B cell (primary cell): ENCODE measurements around the gene CES1. TPM values are rescaled to one million over a fixed set of nuclear protein-coding genes. Genes with fewer than 3 reads are reported as not detected.

Experiments used
- ATAC-seq: fragments of 200-7000 bp; cut with Tn5 transposase; one replicate; pipeline ENCODE4 v1.10.0; 2021; ENCODE audit warnings: low read depth, mild to moderate bottlenecking, moderate number of reproducible peaks, moderate library complexity
- CTCF ChIA-PET: fragments of 350-600 bp; sonication (Branson Sonifier 250); formaldehyde crosslinking; loops from one replicate; lab custom pipeline; 2021; ENCODE audit warnings: antibody characterized with exemption, inconsistent platforms; lab: Charles Lee
- POLR2A ChIA-PET: fragments of 350-600 bp; sonication (Branson Sonifier 250); formaldehyde crosslinking; loops from one replicate; lab custom pipeline; 2021; ENCODE audit warnings: antibody characterized with exemption; lab: Charles Lee
- DNase-seq: peaks from one replicate; pipeline ENCODE4 v3.0.0; 2013
- H2AFZ ChIP-seq: 2 replicates; pipeline ENCODE4 v1.6.1; 2012; ENCODE audit warnings: mild to moderate bottlenecking, low read depth, low read length; ENCODE audit not compliant: insufficient read depth, poor library complexity, severe bottlenecking
- H3K27ac ChIP-seq, 2 donors: 1 replicate in 1 of 2; 2 replicates in 1 of 2; pipeline ENCODE4 v1.5.1; 2012 to 2013; ENCODE audit warnings: low read length in 2 of 2, mild to moderate bottlenecking in 2 of 2, moderate library complexity in 1 of 2
- H3K27me3 ChIP-seq, 4 experiments: fragments of 200-600 bp in 1 of 4; sonication (generic) in 1 of 4; replicated peaks in 1 of 4; 1 replicate in 2 of 4; 2 replicates in 2 of 4; pipeline versions ENCODE4 v1.6.1 to v1.7.0; 2013 to 2016; ENCODE audit warnings: low read length in 3 of 4, mild to moderate bottlenecking in 2 of 4, mixed read lengths in 1 of 4, moderate library complexity in 1 of 4; ENCODE audit not compliant: insufficient read depth in 4 of 4, control insufficient read depth in 3 of 4; ENCODE audit errors: control extremely low read depth in 1 of 4
- H3K36me3 ChIP-seq, 2 experiments: replicated peaks in 1 of 2; 1 replicate in 1 of 2; 2 replicates in 1 of 2; pipeline versions ENCODE4 v1.6.1 to v1.7.1; 2013; ENCODE audit warnings: low read length in 1 of 2; ENCODE audit not compliant: insufficient read depth in 2 of 2, control insufficient read depth in 1 of 2; ENCODE audit errors: control extremely low read depth in 1 of 2, extremely low read depth in 1 of 2
- H3K4me1 ChIP-seq, 2 donors: fragments of 200-600 bp in 1 of 2; sonication (generic) in 1 of 2; 1 replicate in 1 of 2; 2 replicates in 1 of 2; pipeline versions ENCODE4 v1.5.1 to v1.6.1; 2013 to 2017; ENCODE audit warnings: low read length in 2 of 2; ENCODE audit not compliant: control insufficient read depth in 2 of 2, insufficient read depth in 2 of 2
- H3K4me2 ChIP-seq: replicated peaks from 2 replicates; pipeline ENCODE3; 2012; ENCODE audit warnings: mild to moderate bottlenecking, low read depth, low read length; ENCODE audit not compliant: poor library complexity, severe bottlenecking
- H3K4me3 ChIP-seq, 5 experiments: fragments of 200-600 bp in 1 of 5; sonication (generic) in 1 of 5; 1 replicate in 3 of 5; 2 replicates in 2 of 5; pipeline versions ENCODE4 v1.5.1 to v1.7.0; 2011 to 2016; ENCODE audit warnings: low read length in 4 of 5, mild to moderate bottlenecking in 4 of 5, low read depth in 2 of 5, control low read depth in 1 of 5, moderate library complexity in 1 of 5; ENCODE audit not compliant: insufficient read depth in 1 of 5; ENCODE audit errors: control extremely low read depth in 1 of 5, extremely low read depth in 1 of 5
- H3K79me2 ChIP-seq: fragments of 200-600 bp; sonication (generic); one replicate; pipeline ENCODE4 v1.6.0; 2016; ENCODE audit warnings: low read length; ENCODE audit not compliant: control insufficient read depth, insufficient read depth
- H3K9ac ChIP-seq: fragments of 200-600 bp; sonication (generic); 2 replicates; pipeline ENCODE4 v1.6.1; 2017; ENCODE audit warnings: mild to moderate bottlenecking, low read length, moderate library complexity
- H3K9me3 ChIP-seq, 3 donors: one replicate each; pipeline versions ENCODE4 v1.6.1 to v1.7.1; 2013; ENCODE audit warnings: low read length in 2 of 3; ENCODE audit not compliant: control insufficient read depth in 2 of 3, insufficient read depth in 1 of 3; ENCODE audit errors: control extremely low read depth in 1 of 3
- H4K20me1 ChIP-seq: 2 replicates; pipeline ENCODE4 v1.6.0; 2012; ENCODE audit warnings: mild to moderate bottlenecking, low read length; ENCODE audit not compliant: insufficient read depth, control insufficient read depth, poor library complexity, severe bottlenecking
- H3K27ac Mint-ChIP-seq: one replicate; pipeline ENCODE4 v1.8.0; 2021; ENCODE audit warnings: mixed read lengths
- H3K27me3 Mint-ChIP-seq: one replicate; pipeline ENCODE4 v1.8.0; 2021; ENCODE audit warnings: mixed read lengths
- H3K4me1 Mint-ChIP-seq: one replicate; pipeline ENCODE4 v1.8.0; 2021; ENCODE audit warnings: mixed read lengths
- H3K4me3 Mint-ChIP-seq: one replicate; pipeline ENCODE4 v1.8.0; 2021; ENCODE audit warnings: mixed read lengths
- H3K9me3 Mint-ChIP-seq: one replicate; pipeline ENCODE4 v1.8.0; 2022; ENCODE audit warnings: mixed read lengths; ENCODE audit not compliant: insufficient read depth
- EZH2 ChIP-seq: IDR thresholded peaks from 2 replicates; pipeline ENCODE4 v1.6.1; 2012; ENCODE audit warnings: borderline replicate concordance, low read depth, mild to moderate bottlenecking, moderate library complexity, low read length; ENCODE audit not compliant: insufficient read depth, poor library complexity, severe bottlenecking
- WGBS: methylation state at CpG from one replicate; pipeline ENCODE4 v1.1.5; 2013; ENCODE audit warnings: missing lambda C conversion rate; ENCODE audit not compliant: insufficient coverage; 5-methylcytosine and 5-hydroxymethylcytosine counted together
- intact Hi-C: fragments of 100-400 bp; cut with micrococcal nuclease; formaldehyde crosslinking; loops from one replicate; pipeline ENCODE4 v1.10.0; 2022
- polyA plus RNA-seq: library from polyadenylated mRNA; depleted of rRNA; stranded (reverse); fragments of >200 nt; gene quantifications from 2 replicates; pipeline ENCODE4 v1.2.3, GENCODE V29; 2012
- total RNA-seq, 2 donors: library from RNA; stranded (reverse); fragments of 120-200 nt in 1 of 2; gene quantifications; 1 replicate in 1 of 2; 2 replicates in 1 of 2; pipeline versions ENCODE4 v1.2.3 to v1.2.4, GENCODE V29; 2013 to 2022
- TF ChIP-seq, protein P1 (sequence below): fragments of 200-600 bp; IDR thresholded peaks from one replicate; pipeline ENCODE4 v1.8.0; 2022; ENCODE audit warnings: antibody characterized with exemption, mild to moderate bottlenecking

The CES1 gene
- total and polyA plus RNA-seq, 2 donors (not counting 1 experiment from before 2014, with no cell fraction given) = 0.37 to 1.2 TPM

DNA sequence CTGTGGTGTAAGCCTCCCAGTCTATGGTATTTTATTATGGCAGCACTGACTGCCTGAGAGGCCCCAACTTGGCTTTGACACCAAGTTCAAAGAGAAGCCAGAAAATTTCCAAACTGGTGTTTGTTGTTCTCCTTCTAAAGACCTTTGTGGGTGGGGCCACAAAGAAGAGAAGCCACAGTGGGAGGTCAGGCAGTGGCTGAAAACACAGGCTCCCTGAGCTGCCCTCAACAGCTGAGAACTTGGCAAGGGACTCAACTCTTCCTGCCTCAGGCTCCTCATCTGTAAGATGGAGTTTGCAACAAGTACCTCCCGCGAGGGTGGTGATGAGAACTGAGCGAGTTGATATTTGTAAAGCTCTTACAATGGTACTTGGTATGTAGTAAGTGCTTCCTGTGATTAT, 24.1 kb upstream of the CES1 start:
- ChIA-PET CTCF (no interaction called here), POLR2A (no interaction called here)
- H3K27ac Mint-ChIP-seq = no peak overlapping the region
- Histone ChIP-seq H3K27ac (no peak overlapping the region), H3K36me3 (no peaks in the 10 kb centered on the region), H3K9ac (no peak overlapping the region), H3K9me3 (no peaks in the 10 kb centered on the region), H3K79me2 (no peaks in the 10 kb centered on the region), H3K4me1 (no peaks in the 10 kb centered on the region), H3K27me3 (no peaks in the 10 kb centered on the region), H2AFZ (no peak overlapping the region), H4K20me1 (no peaks in the 10 kb centered on the region), H3K4me2 (no peak overlapping the region), H3K4me3 (no peak overlapping the region)
- no peak for ATAC-seq
- H3K4me1 Mint-ChIP-seq = no peaks in the 10 kb centered on the region
- DNase-seq = no peak
- H3K9me3 Mint-ChIP-seq = no peaks in the 10 kb centered on the region
- intact Hi-C loops = no loop called here
- WGBS = 80% methylated on average over 1 of the region's 3 CpGs
- TF ChIP-seq, protein P1, sequence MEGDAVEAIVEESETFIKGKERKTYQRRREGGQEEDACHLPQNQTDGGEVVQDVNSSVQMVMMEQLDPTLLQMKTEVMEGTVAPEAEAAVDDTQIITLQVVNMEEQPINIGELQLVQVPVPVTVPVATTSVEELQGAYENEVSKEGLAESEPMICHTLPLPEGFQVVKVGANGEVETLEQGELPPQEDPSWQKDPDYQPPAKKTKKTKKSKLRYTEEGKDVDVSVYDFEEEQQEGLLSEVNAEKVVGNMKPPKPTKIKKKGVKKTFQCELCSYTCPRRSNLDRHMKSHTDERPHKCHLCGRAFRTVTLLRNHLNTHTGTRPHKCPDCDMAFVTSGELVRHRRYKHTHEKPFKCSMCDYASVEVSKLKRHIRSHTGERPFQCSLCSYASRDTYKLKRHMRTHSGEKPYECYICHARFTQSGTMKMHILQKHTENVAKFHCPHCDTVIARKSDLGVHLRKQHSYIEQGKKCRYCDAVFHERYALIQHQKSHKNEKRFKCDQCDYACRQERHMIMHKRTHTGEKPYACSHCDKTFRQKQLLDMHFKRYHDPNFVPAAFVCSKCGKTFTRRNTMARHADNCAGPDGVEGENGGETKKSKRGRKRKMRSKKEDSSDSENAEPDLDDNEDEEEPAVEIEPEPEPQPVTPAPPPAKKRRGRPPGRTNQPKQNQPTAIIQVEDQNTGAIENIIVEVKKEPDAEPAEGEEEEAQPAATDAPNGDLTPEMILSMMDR = no peak
- TF ChIP-seq EZH2 = no peak
- no peak overlapping the region for H3K4me3 Mint-ChIP-seq
- H3K27me3 Mint-ChIP-seq = peaks cover 15% of the 10 kb centered on the region

DNA sequence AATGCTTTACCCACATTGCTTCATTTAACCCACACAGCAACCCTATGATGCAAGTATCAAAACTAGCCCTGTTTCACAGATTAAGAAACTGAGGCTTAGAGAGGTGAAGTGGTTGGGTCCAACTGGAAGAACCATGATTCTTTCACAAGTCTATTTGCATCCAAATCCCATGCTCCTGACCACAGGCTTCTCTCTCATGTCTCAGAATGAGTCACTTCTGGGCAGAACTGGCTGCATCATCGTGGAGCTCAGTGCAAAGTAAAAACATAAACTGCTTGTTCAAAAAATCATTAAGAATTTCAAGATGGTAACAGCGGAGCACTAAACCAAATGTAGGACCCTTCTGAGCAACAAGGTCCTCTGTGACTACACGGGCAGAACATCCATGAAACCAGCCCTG, 20.2 kb upstream of the CES1 start:
- H3K4me3 Mint-ChIP-seq = no peak overlapping the region
- ChIA-PET CTCF (no interaction called here), POLR2A (no interaction called here)
- H3K9ac ChIP-seq = no peak overlapping the region
- TF ChIP-seq EZH2 = no peak
- TF ChIP-seq, protein P1 = no peak
- DNase-seq (no peak), ATAC-seq (no peak)
- no peak overlapping the region for H3K27ac ChIP-seq
- no peaks in the 10 kb centered on the region for H3K36me3 ChIP-seq
- H3K27me3 Mint-ChIP-seq = peaks cover 25% of the 10 kb centered on the region
- no peaks in the 10 kb centered on the region for H3K4me1 ChIP-seq
- no peak overlapping the region for H3K27ac Mint-ChIP-seq
- H3K27me3 ChIP-seq = peaks cover 0 to 5% (median 0%) of the 10 kb centered on the region in 4 experiments
- intact Hi-C loops = no loop called here
- no peaks in the 10 kb centered on the region for H3K4me1 Mint-ChIP-seq
- H3K4me3 ChIP-seq = no peak overlapping the region
- H3K9me3 ChIP-seq = no peaks in the 10 kb centered on the region
- no peak overlapping the region for H2AFZ ChIP-seq
- H3K4me2 ChIP-seq = no peak overlapping the region
- no peaks in the 10 kb centered on the region for H3K9me3 Mint-ChIP-seq
- no peaks in the 10 kb centered on the region for H3K79me2 ChIP-seq
- no peaks in the 10 kb centered on the region for H4K20me1 ChIP-seq
- WGBS = 85% methylated on average over 3 of the region's 3 CpGs
